ENCODE results near the gene PLA2G2D.

DNA sequence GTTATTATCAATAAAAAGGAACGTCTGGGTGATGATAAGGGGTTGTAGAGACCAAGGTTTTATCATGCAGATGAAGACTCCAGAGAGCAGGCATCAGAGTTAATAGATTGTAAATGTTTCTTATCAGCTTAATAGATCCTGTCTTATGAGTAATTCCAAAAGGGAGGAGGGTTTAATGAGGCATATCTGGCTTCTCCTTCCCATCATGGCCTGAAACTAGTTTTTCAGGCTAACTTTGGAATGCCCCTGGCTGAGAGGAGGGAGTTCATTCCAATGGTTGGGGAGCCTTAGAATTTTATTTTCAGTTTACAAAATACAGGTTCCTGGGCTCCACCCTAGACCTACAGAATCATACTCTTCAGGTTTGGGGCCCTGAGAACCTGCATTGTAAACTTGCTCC, 13.5 kb downstream of the PLA2G2D start:
- TF ChIP-seq, protein P1, sequence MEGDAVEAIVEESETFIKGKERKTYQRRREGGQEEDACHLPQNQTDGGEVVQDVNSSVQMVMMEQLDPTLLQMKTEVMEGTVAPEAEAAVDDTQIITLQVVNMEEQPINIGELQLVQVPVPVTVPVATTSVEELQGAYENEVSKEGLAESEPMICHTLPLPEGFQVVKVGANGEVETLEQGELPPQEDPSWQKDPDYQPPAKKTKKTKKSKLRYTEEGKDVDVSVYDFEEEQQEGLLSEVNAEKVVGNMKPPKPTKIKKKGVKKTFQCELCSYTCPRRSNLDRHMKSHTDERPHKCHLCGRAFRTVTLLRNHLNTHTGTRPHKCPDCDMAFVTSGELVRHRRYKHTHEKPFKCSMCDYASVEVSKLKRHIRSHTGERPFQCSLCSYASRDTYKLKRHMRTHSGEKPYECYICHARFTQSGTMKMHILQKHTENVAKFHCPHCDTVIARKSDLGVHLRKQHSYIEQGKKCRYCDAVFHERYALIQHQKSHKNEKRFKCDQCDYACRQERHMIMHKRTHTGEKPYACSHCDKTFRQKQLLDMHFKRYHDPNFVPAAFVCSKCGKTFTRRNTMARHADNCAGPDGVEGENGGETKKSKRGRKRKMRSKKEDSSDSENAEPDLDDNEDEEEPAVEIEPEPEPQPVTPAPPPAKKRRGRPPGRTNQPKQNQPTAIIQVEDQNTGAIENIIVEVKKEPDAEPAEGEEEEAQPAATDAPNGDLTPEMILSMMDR (conservative IDR thresholded peaks at IDR 0.05; ENCODE audit: low read length), result no peak
- TF ChIP-seq EZH2phosphoT487 (IDR thresholded peaks at IDR 0.05; ENCODE audit: borderline replicate concordance), result no peak
